Measurements from ENCODE around the gene NEUROG3.
"Not testable (repeated sequence)": the region's sequence is repeated elsewhere in the genome, so short reads cannot be mapped to it uniquely, and the experiment has no call there.

NEUROG3 gene

DNA sequence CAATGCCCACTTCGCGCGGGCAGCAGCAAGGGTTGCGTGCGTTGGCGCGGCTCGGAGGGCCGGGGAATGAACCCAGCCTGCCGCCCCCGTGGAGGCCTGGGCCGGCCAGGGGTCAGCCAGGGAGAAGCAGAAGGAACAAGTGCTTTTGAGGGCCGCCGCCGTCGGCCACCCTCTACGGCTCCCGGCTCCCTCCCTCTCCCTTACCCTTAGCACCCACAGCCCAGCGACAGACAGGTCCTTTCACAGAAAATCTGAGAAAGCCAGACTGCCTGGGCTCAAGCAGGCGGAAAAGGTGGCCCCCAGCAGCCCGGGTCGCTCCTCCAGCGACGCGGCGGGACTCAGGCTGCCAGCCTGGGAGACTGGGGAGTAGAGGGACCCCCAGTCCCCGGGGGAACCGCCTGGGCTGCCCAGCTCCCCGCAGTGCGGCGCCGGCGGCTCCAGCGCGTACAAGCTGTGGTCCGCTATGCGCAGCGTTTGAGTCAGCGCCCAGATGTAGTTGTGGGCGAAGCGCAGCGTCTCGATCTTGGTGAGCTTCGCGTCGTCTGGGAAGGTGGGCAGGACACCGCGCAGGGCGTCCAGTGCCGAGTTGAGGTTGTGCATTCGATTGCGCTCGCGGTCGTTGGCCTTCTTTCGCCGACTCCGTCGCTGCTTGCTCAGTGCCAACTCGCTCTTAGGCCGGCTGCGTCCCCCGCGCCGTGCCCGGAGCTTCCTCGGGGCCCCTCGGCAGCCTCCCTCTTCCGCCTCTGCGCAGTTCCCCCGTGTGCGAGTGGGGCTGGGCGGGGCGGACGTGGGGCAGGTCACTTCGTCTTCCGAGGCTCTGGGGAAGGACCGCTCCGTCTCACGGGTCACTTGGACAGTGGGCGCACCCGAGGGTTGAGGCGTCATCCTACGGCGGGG, 815 bp downstream of the NEUROG3 start:
- no peak for DNase-seq (ENCODE audit: low spot score)
- peak; percentile 42 for FAIRE-seq

DNA sequence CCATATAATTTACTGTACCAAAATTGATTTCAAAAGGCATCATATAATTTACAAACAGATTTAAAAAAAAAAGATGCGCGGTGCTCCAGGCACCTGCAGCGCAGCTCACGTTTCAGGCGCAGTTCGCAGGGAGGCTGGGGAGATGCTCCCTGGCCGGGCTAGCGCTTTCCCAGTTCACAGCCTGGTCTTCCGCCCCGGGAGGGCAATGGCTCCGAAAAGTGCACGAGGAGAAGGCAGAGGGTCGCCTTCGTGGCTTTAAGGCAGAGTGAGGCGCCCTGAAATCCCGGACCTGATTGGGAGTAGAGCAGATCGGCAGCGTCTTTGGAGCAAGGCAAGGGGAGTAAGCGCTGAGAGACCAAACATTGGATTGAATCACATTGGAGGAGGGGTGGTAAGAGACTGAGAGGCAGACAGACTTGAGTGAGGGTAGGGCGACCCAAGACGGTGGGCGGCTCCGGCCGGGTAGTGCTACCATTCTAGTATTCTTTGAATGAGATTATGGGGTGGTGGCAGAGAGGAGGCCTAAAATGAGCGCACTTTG, 1.5 kb downstream of the NEUROG3 start:
- FAIRE-seq, result no peak
- no peak for DNase-seq (ENCODE audit: low spot score)

DNA sequence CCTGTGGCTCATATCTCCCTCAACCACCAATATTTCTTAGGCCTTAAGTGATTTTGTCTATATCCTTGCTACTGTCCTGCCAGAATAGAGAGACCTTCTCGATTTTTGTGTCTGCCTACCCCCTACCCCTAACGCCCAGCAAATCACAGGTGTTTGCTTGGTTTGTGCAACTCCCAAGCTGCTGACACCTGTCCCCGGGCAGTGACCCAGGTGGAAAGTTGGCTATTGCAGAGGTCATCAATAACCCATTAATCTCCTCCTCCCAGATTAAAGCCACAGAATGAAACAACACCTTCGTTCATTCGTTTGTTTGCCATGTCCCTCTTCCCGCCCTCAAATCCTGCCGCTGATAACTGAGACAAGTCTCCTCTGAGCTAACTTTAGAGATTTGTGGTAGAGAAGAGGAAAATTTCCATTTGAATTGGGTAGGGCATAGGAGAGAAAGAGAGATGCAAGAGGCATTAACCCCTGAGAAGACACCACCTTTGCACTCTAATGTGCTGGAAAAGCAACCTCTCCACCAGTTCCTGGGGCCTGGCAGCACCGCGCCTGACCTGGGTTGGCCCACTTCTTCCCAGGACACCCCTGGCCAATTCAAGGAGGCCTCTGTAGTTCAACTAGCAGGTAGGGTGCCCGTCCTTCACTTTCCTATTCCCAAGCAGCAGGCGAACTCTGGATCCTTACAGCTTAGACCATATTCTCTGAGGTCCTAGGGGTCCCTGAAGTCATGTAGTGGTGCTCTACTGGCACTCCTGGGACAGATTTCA, 3.0 kb downstream of the NEUROG3 start:
- FAIRE-seq (no peak), DNase-seq (ENCODE audit: low spot score) (no peak)

DNA sequence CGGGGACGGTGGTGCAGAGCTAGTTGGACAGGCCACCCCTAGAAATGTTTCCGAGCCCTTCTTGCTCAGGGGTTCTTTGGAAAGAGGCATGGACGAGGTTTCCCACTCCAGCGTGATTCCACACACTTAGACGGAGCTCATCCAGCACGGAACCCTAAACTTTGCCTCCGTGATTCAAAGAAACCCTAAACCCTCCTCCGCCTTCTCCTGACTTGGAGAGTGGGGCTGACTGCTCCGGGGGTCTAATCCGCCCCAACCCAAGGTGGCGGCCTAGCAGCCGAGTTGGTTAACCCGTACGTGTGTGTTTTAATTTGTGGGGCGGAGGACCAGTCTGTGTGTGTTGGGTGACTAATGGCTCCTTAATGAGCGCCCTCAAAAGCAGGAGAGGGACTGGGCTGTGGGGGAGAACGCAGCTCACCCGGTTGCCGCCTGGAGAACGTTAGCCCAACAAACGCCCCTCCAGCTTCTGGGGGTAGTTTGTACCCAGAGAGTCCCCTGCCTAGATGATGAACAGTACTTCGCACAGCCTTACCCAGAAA, 3.8 kb downstream of the NEUROG3 start:
- DNase-seq (ENCODE audit: low spot score) (no peak), FAIRE-seq (no peak)

DNA sequence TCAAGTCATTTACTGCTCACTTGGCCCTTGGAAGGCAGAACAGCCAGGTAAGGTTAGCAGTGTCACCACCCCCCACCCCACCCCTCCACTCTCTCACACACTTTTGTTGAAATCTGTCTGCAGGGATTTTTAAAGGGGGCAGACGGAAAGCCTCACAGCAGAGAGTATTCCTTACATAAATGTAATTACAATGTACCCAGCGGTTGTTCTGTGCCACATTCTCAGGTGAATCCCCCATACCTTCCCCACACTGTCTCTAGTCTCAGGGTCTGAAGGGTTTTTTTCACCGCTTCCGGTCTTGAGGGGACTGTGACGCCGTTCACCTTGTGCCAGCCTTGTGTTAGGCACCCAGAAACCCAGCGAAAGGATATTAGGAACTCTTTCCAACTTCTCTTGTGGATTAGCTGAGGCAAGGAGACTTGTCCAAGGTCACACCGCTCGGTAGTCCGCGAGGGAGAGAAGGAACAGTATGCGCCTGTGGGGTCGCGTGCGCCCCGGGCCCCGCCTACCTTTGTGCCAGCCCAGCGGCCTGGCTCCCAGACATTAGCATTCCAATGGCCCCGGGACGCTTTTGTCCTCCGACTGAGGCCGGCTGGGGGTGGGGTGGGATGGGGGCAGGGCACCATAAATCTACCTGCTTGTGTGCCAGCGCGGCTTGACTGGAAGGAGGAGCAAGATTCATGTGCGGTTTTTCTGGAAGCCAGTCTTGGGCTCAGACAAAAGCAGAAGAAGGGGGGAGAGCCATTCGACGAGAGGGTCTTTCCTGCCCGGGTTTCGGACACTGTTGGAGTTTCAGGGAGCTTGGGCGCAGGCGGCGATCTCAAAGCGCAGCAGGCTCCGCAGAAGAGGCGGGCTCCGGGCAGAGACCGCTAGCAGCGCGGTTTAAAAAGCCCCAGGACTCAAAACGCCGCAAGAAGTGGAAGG, 4.5 kb downstream of the NEUROG3 start:
- FAIRE-seq, result no peak
- no peak for DNase-seq (ENCODE audit: low spot score)

DNA sequence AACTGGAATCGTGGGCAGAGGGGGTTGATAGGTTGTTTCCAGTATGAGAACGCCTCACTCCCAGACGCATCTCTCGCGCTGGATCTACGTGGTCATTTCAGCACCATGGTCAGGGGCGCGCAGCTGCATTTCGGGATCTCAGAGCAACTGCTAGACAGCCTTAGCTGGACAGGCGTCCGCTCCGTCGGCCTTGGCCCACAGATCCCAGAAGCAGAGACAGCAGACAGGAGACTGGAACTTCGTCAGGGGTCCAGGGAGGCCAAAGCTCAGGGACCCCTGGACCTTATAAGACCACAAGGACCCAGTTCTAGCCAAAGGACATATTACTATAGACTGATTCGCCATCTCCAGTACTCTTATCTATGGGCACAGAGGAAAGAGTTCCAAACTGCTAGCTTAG, 5.3 kb downstream of the NEUROG3 start:
- DNase-seq (ENCODE audit: low spot score), result peak; percentile 80
- FAIRE-seq, result no peak

DNA sequence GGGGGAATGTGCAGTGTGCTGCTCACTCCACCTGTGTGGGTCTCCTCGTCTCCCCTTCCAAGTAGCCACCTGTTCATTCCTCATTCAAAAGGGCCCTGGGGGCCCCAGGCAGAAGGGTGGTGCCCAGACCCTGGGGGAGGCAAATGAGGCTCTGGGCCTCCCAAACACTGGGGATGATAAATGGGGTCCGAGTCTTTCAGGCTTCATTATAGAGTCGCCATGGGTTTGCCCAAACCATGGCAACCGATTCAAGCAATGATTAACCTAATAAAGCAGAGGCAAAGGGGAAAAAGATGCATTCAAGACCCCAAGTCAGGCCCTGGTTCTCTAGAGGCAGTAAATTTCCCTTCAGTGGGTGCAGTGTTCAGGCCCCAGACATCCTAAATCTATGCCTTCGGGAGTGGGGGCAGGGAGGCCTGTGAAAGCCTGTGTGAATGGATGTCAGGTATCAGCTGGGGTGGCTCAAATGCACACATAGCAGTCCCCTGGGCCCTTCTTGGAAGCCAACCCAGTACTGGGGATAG, 10.4 kb downstream of the NEUROG3 start:
- no peak for DNase-seq (ENCODE audit: low spot score)
- no peak for FAIRE-seq

DNA sequence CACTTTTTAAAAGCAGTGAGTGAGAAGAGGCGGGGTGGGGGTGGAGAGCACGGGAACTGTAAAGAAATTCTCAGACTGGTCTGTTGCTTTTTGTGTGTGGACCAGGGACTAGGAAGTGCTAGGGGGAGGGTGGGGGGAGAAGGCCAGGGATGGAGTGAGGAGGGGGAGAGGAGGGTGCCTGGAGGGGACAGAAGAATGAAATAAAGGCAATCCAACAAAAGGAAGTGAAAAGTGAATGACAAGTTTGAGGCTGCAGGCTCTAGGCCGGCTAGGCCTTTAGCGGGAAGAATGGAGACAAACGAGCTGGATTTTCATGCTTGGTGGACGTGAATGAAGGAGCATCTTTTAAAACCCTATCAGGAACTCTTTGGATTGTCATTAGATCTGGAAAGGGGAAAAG, 13.7 kb downstream of the NEUROG3 start:
- no peak for FAIRE-seq
- DNase-seq (ENCODE audit: low spot score), result no peak

DNA sequence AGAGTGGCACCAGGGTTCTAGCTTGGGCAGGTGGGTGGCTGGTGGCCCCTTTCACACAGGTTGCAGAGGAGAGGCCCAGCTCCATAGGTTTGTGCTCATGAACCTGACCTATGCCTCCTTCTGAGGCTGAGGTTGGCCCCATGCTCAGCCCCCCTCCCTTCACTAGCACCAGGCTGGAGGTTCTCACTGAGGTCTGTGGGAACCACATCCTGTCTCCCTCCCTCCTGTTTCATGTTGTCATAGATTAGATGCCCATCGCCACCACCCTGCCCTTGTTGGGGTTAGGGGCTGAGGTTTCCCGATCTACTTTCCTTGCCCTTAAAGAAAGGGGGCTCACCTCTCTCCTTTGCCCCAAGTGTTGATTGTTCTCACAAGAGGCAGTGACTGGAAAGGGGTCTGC, 14.7 kb downstream of the NEUROG3 start:
- DNase-seq (ENCODE audit: low spot score), result no peak
- no peak for FAIRE-seq

DNA sequence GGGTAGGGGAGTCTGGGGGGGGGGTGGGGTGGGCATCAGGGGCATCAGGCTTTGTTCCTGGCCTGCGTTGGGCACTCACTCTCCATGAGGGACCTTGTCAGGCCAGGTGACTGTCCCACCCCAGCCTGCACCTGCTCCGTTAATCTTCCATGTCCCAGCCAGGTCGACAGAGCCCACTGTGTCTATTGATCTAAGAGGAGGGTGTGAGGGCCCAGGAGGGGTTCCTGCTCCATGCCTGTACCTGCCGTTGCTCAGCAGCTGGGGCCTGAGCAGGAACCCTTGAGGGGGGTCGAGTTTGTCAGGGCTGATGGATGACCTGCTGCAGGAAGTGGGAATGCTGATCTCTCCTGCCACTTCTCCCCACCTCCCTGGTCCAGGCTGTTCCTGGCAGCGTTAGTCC, 18.6 kb downstream of the NEUROG3 start:
- FAIRE-seq, result no peak
- no peak for DNase-seq (ENCODE audit: low spot score)

DNA sequence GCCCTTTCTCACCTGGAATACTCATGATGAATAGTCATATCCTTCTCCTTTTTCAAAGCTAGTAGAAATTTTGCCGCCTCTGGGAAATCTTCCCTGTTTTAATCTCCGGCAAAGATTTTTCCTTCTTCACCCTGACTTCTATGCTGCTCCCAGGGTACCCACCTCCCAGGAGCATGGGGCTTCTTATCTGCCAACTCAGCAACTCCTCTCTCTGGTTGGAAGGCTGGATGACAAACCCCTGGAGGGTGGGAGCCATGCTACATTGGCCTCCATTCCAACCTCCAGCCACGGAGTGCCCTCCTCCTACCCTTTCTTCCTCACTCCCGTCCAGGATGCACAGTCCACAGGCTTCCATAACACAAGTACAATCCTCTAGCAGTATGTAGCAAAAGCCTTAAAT, 19.9 kb downstream of the NEUROG3 start:
- DNase-seq (ENCODE audit: low spot score) (no peak), FAIRE-seq (no peak)

DNA sequence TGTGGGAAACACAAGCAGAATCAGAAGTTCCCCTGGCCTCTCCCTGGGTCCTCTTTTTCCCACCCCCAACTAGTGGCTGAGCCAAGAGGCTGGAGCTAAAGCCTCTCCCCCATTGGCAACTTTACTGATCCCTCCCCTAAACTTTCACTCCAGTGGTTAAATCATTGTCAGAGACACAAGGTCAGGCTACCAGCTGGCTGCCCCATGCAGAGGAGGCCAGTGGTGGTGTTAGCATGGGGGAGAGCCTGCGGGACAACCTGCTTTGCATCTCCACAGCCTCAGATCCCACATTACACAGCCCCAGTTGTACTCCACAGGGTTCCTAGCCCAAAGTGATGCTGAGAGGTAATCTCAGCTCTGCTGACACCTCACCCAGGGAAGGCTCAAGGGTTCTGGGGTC, 21.0 kb downstream of the NEUROG3 start:
- FAIRE-seq (no peak), DNase-seq (ENCODE audit: low spot score) (no peak)

DNA sequence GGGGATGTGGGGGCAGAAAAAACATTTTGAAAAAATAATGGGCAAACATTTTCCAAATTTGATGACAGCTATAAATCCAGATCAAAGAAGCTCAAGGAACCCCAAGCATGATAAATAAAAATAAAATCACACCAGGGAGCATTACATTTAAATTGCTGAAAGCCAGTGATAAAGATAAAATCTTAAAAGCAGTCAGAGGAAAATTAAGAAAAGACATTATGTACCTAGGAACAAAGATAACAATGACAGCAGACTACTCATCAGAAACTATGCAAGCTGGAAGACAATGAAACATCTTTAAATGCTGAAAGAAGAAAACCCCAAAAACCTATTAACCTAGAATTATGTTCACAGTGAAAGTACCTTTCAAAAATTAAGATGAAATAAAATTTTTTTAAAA, 23.3 kb downstream of the NEUROG3 start:
- FAIRE-seq (no peak), DNase-seq (ENCODE audit: low spot score) (no peak)

DNA sequence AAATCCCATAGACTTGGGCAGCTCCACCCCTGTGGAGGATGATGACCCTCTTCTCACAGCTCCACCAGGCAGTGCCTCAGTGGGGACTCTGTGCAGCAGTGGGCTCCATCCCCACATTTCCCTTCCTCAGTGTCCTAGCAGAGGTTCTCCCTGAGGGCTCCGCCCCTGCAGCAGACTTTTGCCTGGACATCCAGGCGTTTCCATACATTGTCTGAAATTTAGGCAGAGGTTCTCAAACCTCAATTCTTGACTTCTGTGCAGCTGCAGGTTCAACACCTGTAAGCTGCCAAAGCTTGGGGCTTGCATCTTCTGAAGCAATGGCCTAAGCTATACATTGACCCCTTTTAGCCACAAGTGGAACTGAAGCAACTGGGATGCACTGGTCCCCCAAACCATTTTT, 31.8 kb downstream of the NEUROG3 start:
- FAIRE-seq (no peak), DNase-seq (ENCODE audit: low spot score) (no peak)

DNA sequence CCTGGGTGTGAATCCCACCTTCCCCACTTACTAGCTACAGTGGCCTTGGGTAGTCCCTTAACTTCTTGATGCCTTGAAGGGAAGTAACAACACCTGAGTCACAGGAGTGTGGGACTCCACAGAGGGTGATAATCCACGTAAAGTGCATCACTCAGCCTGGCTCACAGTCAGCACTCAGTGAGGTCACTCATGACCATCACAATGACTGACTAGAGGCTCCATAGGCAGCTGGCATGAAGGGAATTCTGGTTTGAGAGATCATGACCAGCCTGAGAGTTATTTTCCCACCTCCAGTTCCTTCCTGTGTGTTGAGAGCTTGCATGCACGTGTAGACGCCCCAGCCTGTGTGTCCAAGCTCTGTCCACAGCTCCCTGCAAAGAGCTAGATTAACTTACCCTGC, 34.8 kb downstream of the NEUROG3 start:
- no peak for DNase-seq (ENCODE audit: low spot score)
- FAIRE-seq, result no peak

DNA sequence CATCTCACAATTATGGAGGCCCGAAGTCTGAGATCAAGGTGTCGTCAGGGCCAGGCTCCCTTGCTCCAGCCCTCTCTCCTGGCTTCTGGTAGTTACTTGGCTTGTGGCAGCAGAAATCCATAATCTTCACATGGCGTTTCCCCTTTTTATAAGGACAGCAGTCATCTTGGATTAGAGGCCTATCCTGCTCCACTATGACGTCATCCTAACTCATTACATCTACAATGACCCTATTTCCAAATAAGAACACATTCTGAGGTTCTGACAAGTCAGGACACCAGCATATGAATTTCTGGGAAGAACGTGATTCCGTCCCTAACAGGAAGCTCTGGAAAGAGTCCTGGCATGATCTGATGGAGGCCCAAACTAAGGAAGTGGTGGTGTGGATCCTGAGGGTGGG, 35.8 kb downstream of the NEUROG3 start:
- FAIRE-seq (no peak), DNase-seq (ENCODE audit: low spot score) (no peak)

DNA sequence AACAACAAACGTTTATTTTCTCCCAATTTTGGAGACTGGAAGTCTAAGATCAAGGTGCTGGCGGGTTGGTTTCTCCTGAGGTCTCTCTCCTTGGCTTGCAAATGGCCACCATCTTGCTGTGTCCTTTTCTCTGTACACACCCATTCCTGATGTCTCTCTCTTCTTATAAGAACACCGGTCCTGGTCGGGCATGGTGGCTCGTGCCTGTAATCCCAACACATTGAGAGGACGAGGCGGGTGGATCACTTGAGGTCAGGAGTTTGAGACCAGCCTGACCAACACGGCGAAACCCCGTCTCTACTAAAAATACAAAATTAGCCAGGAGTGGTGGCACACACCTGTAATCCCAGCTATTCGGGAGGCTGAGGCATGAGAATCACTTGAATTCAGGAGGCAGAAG, 36.7 kb downstream of the NEUROG3 start:
- DNase-seq (ENCODE audit: low spot score); FAIRE-seq: not testable (repeated sequence)

DNA sequence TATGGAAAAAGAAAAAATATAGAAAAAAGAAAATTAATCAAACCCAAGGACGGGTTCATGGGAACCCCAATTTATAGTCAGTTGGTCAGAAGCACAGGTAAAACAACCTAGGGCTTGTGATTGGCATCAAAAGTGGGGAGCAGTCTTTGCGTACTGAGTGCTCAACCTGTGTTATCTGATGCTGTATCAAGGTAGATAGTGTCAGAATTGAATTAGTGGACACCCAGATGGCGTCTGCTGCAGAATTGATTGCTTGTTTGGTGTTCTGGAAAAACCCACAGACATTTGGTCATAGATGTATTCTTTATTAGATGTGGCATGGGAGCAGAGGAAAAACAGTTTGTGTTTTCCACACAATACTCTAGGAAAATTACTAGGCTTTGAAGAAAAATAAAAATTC, 39.6 kb downstream of the NEUROG3 start:
- FAIRE-seq (no peak), DNase-seq (ENCODE audit: low spot score) (no peak)

DNA sequence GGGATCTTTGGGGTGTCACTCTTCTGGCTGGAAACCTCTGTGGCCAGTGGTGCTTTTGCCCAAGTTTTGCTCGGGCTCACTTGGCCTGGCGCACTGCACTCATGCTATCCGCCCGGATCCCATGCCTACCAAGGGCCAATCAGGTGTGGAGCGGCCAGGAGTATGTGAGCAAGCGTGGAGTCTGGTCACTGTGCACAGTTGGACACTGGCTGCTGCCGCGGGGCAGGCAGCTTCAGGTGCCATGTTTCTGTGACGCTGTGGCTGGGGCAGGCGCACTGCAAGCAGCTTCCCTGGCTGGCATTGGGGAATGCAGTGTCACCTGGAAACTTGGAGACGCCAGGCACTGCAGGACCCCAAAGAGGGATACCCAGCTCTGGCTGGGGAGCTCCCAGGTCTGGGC, 45.3 kb downstream of the NEUROG3 start:
- DNase-seq (ENCODE audit: low spot score) (no peak), FAIRE-seq (peak; percentile 9)

All from urothelium cell line (cell line).